Measurements from ENCODE around the gene CCDC90B.

The CCDC90B gene

DNA sequence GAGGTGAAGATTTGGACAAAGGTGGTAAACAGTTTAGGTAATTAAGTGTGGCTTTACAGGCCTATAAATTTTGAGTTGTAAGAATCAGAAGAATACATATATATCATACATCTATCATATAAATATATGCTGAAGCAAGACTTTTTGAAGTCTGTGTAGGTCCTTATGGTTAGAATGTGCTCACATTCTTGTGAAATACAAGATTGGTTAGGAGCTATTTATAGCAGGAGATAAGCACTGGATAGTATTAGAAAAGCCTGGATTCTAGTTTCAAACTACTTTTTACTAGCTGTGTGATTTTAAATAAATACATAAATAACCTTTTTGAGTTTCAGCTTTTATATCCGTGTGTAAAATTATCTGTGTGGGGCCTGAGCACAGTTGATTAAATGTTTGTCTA is 50.3 kb downstream of the CCDC90B start:
- no peak for DNase-seq (ENCODE audit: low read depth)

GRCh38 chr11:83223457-83223856 is 62.7 kb downstream of the CCDC90B start:
- DNase-seq (ENCODE audit: low read depth) = no peak

DNA sequence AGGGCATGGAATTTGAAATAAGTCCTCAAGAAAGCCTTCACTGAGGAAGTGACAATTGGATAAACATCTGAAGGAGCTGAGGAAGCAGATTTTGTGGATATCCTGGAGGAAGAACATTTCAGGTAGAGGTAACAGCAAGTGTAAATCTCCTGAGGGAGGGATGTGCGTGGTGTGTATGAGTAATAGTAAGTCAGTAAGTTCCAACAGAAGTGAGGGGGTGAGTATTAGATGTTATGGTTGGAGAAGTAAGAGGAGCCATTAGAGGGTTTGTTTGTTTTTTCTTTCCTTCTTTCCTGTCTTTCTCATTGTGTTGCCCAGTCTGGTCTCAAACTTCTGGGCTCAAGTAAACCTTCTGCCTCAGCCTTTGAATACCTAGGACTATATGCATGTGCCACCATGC is 63.7 kb downstream of the CCDC90B start:
- no peak for DNase-seq (ENCODE audit: low read depth)

DNA sequence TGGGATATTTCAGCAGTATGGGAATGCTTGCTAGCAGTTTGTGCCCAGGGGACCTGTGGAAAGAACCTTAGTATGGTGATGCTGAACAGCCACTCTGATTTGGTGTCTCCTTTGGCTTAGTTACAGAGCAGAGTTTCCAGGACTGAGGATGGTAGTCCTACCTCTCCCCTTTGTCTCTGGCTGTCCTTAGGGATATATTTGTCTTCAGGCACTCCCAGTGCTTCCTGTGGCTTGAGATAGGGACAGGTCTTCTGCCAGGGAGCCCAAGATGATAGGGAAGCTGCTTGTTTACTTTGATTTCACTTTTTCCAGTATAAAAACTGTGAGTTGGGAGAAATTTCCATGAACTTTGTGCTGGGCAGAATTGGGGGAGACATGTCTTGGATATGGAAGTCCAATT is 64.5 kb downstream of the CCDC90B start:
- no peak for DNase-seq (ENCODE audit: low read depth)

GRCh38 chr11:83220260-83220659 is 65.9 kb downstream of the CCDC90B start:
- DNase-seq (ENCODE audit: low read depth) = no peak

- no peak for DNase-seq (ENCODE audit: low read depth)
These were observed 67.1 kb downstream of the CCDC90B start for GRCh38 chr11:83219095-83219494.
